KMS-11 (cell line): ENCODE results near the gene CASP2.

Experiments
- H2AFZ ChIP-seq: fragments of 200-600 bp; sonication (generic); 2 replicates; pipeline ENCODE4 v1.6.1; 2016; ENCODE audit warnings: antibody characterized with exemption, mixed run types, low read depth
- H3K27ac ChIP-seq: fragments of 200-600 bp; sonication (generic); 2 replicates; pipeline ENCODE4 v1.6.1; 2016; ENCODE audit warnings: mild to moderate bottlenecking, mixed run types
- H3K27me3 ChIP-seq: fragments of 200-600 bp; sonication (generic); 2 replicates; pipeline ENCODE4 v1.6.1; 2017; ENCODE audit warnings: mild to moderate bottlenecking, low read depth, mixed run types, moderate library complexity; ENCODE audit not compliant: insufficient read depth
- H3K36me3 ChIP-seq: fragments of 200-600 bp; sonication (generic); 2 replicates; pipeline ENCODE4 v1.6.1; 2017; ENCODE audit warnings: mild to moderate bottlenecking, mixed run types; ENCODE audit not compliant: insufficient read depth
- H3K4me1 ChIP-seq: fragments of 200-600 bp; sonication (generic); 2 replicates; pipeline ENCODE4 v1.6.1; 2016; ENCODE audit warnings: mild to moderate bottlenecking, low read depth, mixed run types; ENCODE audit not compliant: poor library complexity, severe bottlenecking
- H3K4me2 ChIP-seq: fragments of 200-600 bp; sonication (generic); 2 replicates; pipeline ENCODE4 v1.7.0; 2016; ENCODE audit warnings: mild to moderate bottlenecking, mixed run types
- H3K4me3 ChIP-seq: fragments of 200-600 bp; sonication (generic); IDR thresholded peaks from 2 replicates; pipeline ENCODE4 v1.6.1; 2017; ENCODE audit warnings: low read depth, low read length, mixed read lengths; ENCODE audit not compliant: insufficient read depth
- H3K79me2 ChIP-seq: fragments of 200-600 bp; sonication (generic); 2 replicates; pipeline ENCODE4 v1.6.1; 2016; ENCODE audit warnings: low read depth, mixed run types; ENCODE audit not compliant: insufficient read depth
- H3K9ac ChIP-seq: fragments of 200-600 bp; sonication (generic); 2 replicates; pipeline ENCODE4 v1.6.1; 2016; ENCODE audit warnings: mild to moderate bottlenecking, mixed run types
- H4K20me1 ChIP-seq: fragments of 200-600 bp; sonication (generic); 2 replicates; pipeline ENCODE4 v1.6.1; 2016; ENCODE audit warnings: mild to moderate bottlenecking, mixed run types; ENCODE audit not compliant: insufficient read depth
- CTCF ChIP-seq: fragments of 200-600 bp; sonication (generic); conservative IDR thresholded peaks from 2 replicates; pipeline ENCODE4 v1.6.1; 2017; ENCODE audit warnings: low read depth, mild to moderate bottlenecking, antibody characterized with exemption, low read length, moderate library complexity, mixed read lengths

CASP2 gene

GRCh38 chr7:143255564-143255963 is 32.6 kb upstream of the CASP2 start:
- Histone ChIP-seq H3K4me2 (no peak overlapping the region), H2AFZ (no peak overlapping the region), H4K20me1 (no peaks in the 10 kb centered on the region), H3K4me1 (peaks cover 6% of the 10 kb centered on the region), H3K36me3 (no peaks in the 10 kb centered on the region), H3K9ac (no peak overlapping the region), H3K4me3 (no peak overlapping the region), H3K27me3 (no peaks in the 10 kb centered on the region), H3K27ac (no peak overlapping the region), H3K79me2 (no peaks in the 10 kb centered on the region)
- no peak for TF ChIP-seq CTCF

DNA sequence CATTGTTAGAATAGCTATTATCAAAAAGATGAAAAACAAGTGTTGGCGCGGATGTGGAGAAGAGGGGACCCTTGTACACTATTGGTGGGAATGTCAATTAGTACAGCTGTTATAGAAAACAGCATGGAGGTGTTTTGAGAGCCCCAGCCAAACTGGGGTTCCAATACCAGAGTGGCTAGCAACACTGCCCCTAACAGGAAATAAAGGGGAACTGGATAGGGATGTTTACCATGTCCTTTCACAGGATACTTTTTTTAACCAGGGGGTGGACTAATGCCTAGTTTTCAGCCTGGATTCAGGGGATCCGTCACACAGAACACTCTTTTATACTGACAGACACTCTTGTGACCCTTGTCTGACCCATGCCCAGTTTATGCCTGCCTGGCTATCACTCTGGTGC is 31.8 kb upstream of the CASP2 start:
- Histone ChIP-seq H3K79me2 (no peaks in the 10 kb centered on the region), H3K4me1 (no peaks in the 10 kb centered on the region), H2AFZ (no peak overlapping the region), H3K27me3 (no peaks in the 10 kb centered on the region), H3K4me2 (no peak overlapping the region), H3K9ac (no peak overlapping the region), H3K36me3 (no peaks in the 10 kb centered on the region), H3K4me3 (no peak overlapping the region), H3K27ac (no peak overlapping the region), H4K20me1 (no peaks in the 10 kb centered on the region)
- no peak; the same call in 1 of the 2 replicates for TF ChIP-seq CTCF

DNA sequence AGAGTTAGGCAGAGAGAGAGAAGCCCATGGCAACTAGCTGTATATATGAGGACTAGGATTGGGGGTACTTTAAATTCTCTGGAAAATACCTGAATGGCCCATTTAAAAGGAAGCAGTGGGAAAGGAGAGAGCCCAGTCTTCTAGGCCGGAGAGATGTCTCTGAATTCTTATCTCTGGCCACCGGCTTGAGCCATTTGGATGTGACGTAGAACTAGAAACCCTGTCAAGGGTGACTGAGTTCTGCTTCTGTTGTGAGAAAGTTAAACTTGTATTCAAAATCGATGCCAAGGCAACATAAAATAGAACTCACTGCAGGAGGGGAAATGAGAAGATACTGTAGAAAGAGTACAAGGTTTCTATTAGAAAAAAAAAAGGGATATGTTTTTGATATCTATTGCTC is 31.2 kb upstream of the CASP2 start:
- H3K4me3 ChIP-seq = no peak overlapping the region
- no peak overlapping the region for H3K9ac ChIP-seq
- TF ChIP-seq CTCF = no peak
- no peaks in the 10 kb centered on the region for H4K20me1 ChIP-seq
- H3K4me1 ChIP-seq = no peaks in the 10 kb centered on the region
- no peaks in the 10 kb centered on the region for H3K36me3 ChIP-seq
- no peak overlapping the region for H3K27ac ChIP-seq
- no peak overlapping the region for H2AFZ ChIP-seq
- no peaks in the 10 kb centered on the region for H3K79me2 ChIP-seq
- H3K27me3 ChIP-seq = no peaks in the 10 kb centered on the region
- no peak overlapping the region for H3K4me2 ChIP-seq

DNA sequence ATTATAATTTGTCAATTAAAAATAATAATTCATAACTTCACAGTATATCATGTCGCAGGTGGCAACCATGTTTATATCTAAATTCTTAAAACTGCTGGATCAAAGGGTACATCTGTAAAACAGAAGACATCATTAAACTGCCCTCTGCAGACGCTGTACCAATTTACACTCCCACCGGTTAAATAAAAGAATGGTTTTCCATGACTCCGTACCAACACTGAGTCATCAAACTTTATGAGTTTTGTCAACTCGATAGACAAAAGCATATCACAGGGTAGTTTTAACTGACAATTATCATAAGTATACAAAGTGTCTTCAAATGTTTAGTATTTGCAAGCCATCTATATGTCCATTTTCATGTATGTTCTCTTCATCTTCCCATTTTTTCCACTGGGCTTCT is 30.6 kb upstream of the CASP2 start:
- Histone ChIP-seq H3K27me3 (no peaks in the 10 kb centered on the region), H3K4me2 (no peak overlapping the region), H3K79me2 (no peaks in the 10 kb centered on the region), H3K4me3 (no peak overlapping the region), H3K27ac (no peak overlapping the region), H2AFZ (no peak overlapping the region), H3K4me1 (no peaks in the 10 kb centered on the region), H3K9ac (no peak overlapping the region), H4K20me1 (no peaks in the 10 kb centered on the region), H3K36me3 (no peaks in the 10 kb centered on the region)
- no peak for TF ChIP-seq CTCF
